H1 (cell line): ENCODE results near the gene TNS1. TPM values are rescaled to one million over a fixed set of nuclear protein-coding genes. Genes with fewer than 3 reads are reported as not detected.

ENCODE experiments used
- CTCF ChIA-PET: fragments of 300-600 bp; sonication (Branson Sonifier 250); formaldehyde crosslinking; loops from one replicate; lab custom pipeline; 2021; ENCODE audit not compliant: partially characterized antibody; lab: Charles Lee
- POLR2A ChIA-PET: fragments of 300-600 bp; sonication (Branson Sonifier 250); formaldehyde crosslinking; loops from one replicate; lab custom pipeline; 2021; ENCODE audit warnings: inconsistent platforms; ENCODE audit not compliant: partially characterized antibody; lab: Charles Lee
- DNase-seq, 2 experiments: peaks; one replicate each; pipeline versions ENCODE4 v3.0.0 to v3.0.0-alpha.2; 2010 to 2022; ENCODE audit warnings: low spot score in 2 of 2, low read depth in 1 of 2, mixed read lengths in 1 of 2
- FAIRE-seq: peaks from 2 replicates; lab custom pipeline; 2011; peaks lifted over from hg19 to GRCh38; lab: Jason Lieb, UNC
- H2AFZ ChIP-seq: 2 replicates; pipeline ENCODE4 v1.8.1; 2012; ENCODE audit warnings: low read length, inconsistent platforms
- H2AK5ac ChIP-seq: 2 replicates; pipeline ENCODE4 v1.6.1; 2013; ENCODE audit warnings: low read depth, low read length
- H2BK120ac ChIP-seq: replicated peaks from 2 replicates; pipeline ENCODE3; 2013; ENCODE audit warnings: low read depth, low read length, inconsistent platforms
- H2BK12ac ChIP-seq: 2 replicates; pipeline ENCODE4 v1.6.1; 2013; ENCODE audit warnings: low read depth, low read length
- H2BK15ac ChIP-seq: 2 replicates; pipeline ENCODE4 v1.6.1; 2013; ENCODE audit warnings: low read length
- H2BK20ac ChIP-seq: 2 replicates; pipeline ENCODE4 v1.6.1; 2013; ENCODE audit warnings: low read length
- H2BK5ac ChIP-seq: 2 replicates; pipeline ENCODE4 v1.6.1; 2013; ENCODE audit warnings: low read depth, low read length
- H3K14ac ChIP-seq: 2 replicates; pipeline ENCODE4 v1.6.1; 2013; ENCODE audit warnings: inconsistent platforms; ENCODE audit not compliant: insufficient read length
- H3K18ac ChIP-seq: 2 replicates; pipeline ENCODE4 v1.6.1; 2013; ENCODE audit warnings: low read length; ENCODE audit errors: extremely low read depth
- H3K23ac ChIP-seq: 2 replicates; pipeline ENCODE4 v1.6.1; 2013; ENCODE audit warnings: inconsistent platforms; ENCODE audit not compliant: insufficient read length
- H3K23me2 ChIP-seq: 2 replicates; pipeline ENCODE4 v1.6.1; 2013; ENCODE audit warnings: low read depth, low read length
- H3K27ac ChIP-seq: 2 replicates; pipeline ENCODE4 v1.6.1; 2011; ENCODE audit warnings: low read depth, low read length, inconsistent platforms
- H3K27me3 ChIP-seq, 4 experiments: replicated peaks in 1 of 4; 1 replicate in 1 of 4; 2 replicates in 3 of 4; pipeline versions ENCODE4 v1.6.1 to v1.8.1; 2011 to 2013; ENCODE audit warnings: low read length in 3 of 4, mild to moderate bottlenecking in 3 of 4, inconsistent platforms in 2 of 4, mixed read lengths in 2 of 4, moderate library complexity in 1 of 4; ENCODE audit not compliant: control insufficient read depth in 3 of 4, insufficient read depth in 3 of 4; ENCODE audit errors: extremely low read depth in 1 of 4
- H3K36me3 ChIP-seq, 4 experiments: 2 replicates each; pipeline versions ENCODE4 v1.6.1 to v1.8.1; 2011 to 2013; ENCODE audit warnings: mild to moderate bottlenecking in 4 of 4, low read length in 3 of 4, moderate library complexity in 2 of 4, control low read depth in 1 of 4, inconsistent platforms in 1 of 4; ENCODE audit not compliant: insufficient read depth in 4 of 4, control insufficient read depth in 2 of 4
- H3K4ac ChIP-seq: replicated peaks from 2 replicates; pipeline ENCODE3; 2013; ENCODE audit warnings: low read length, low read depth, mixed read lengths, inconsistent platforms; ENCODE audit not compliant: insufficient read length
- H3K4me1 ChIP-seq, 4 experiments: replicated peaks in 1 of 4; 1 replicate in 1 of 4; 2 replicates in 3 of 4; pipeline versions ENCODE4 v1.6.1 to v1.8.1; 2011 to 2013; ENCODE audit warnings: low read length in 3 of 4, inconsistent platforms in 2 of 4, mixed read lengths in 1 of 4; ENCODE audit not compliant: insufficient read depth in 4 of 4, control insufficient read depth in 3 of 4
- H3K4me2 ChIP-seq, 2 experiments: 2 replicates each; pipeline versions ENCODE4 v1.6.1 to v1.8.1; 2011 to 2013; ENCODE audit warnings: low read depth in 2 of 2, low read length in 2 of 2, control low read depth in 1 of 2, inconsistent platforms in 1 of 2, mild to moderate bottlenecking in 1 of 2; ENCODE audit not compliant: insufficient read depth in 1 of 2
- H3K4me3 ChIP-seq, 4 experiments: fragments of 200-600, 300-600 bp in 1 of 4; sonication (generic), shearing (Covaris generic), sonication (Bioruptor Twin) in 1 of 4; 2 replicates each; pipeline versions ENCODE4 v1.5.1 to v1.8.1; 2011 to 2016; ENCODE audit warnings: low read length in 4 of 4, low read depth in 3 of 4, control low read depth in 2 of 4, inconsistent platforms in 2 of 4, mild to moderate bottlenecking in 2 of 4, mixed read lengths in 1 of 4, moderate library complexity in 1 of 4; ENCODE audit not compliant: insufficient read depth in 2 of 4; ENCODE audit errors: extremely low read depth in 1 of 4
- H3K56ac ChIP-seq: replicated peaks from 2 replicates; pipeline ENCODE3; 2013; ENCODE audit warnings: low read depth, mild to moderate bottlenecking, mixed read lengths, low read length, inconsistent platforms; ENCODE audit not compliant: insufficient read length
- H3K79me1 ChIP-seq: 2 replicates; pipeline ENCODE4 v1.6.1; 2013; ENCODE audit warnings: low read depth, low read length, control low read depth
- H3K79me2 ChIP-seq, 2 experiments: 2 replicates each; pipeline versions ENCODE4 v1.6.1 to v1.8.1; 2012 to 2013; ENCODE audit warnings: low read length in 2 of 2, mild to moderate bottlenecking in 2 of 2, inconsistent platforms in 1 of 2; ENCODE audit not compliant: insufficient read depth in 2 of 2, control insufficient read depth in 1 of 2
- H3K9ac ChIP-seq, 4 experiments: replicated peaks in 1 of 4; 1 replicate in 1 of 4; 2 replicates in 3 of 4; pipeline versions ENCODE4 v1.6.1 to v1.8.1; 2011 to 2013; ENCODE audit warnings: low read depth in 3 of 4, low read length in 3 of 4, control low read depth in 2 of 4, mild to moderate bottlenecking in 2 of 4, moderate library complexity in 2 of 4, inconsistent platforms in 1 of 4; ENCODE audit errors: extremely low read depth in 1 of 4
- H3K9me3 ChIP-seq, 2 experiments: 2 replicates each; pipeline versions ENCODE4 v1.6.1 to v1.8.1; 2012 to 2013; ENCODE audit warnings: mild to moderate bottlenecking in 2 of 2, moderate library complexity in 2 of 2, control low read depth in 1 of 2, inconsistent platforms in 1 of 2, low read depth in 1 of 2, low read length in 1 of 2, mixed read lengths in 1 of 2; ENCODE audit not compliant: insufficient read depth in 2 of 2
- H4K20me1 ChIP-seq, 2 experiments: replicated peaks in 1 of 2; 2 replicates each; pipeline versions ENCODE3 to v1.8.1; 2011 to 2013; ENCODE audit warnings: inconsistent platforms in 2 of 2, low read length in 2 of 2, mild to moderate bottlenecking in 1 of 2; ENCODE audit not compliant: insufficient read depth in 2 of 2, control insufficient read depth in 1 of 2
- H4K5ac ChIP-seq: 2 replicates; pipeline ENCODE4 v1.6.1; 2013; ENCODE audit warnings: low read length, low read depth, mixed read lengths, inconsistent platforms; ENCODE audit not compliant: insufficient read length
- H4K8ac ChIP-seq: 2 replicates; pipeline ENCODE4 v1.8.0; 2013; ENCODE audit warnings: mild to moderate bottlenecking, moderate library complexity, low read length, inconsistent platforms; ENCODE audit not compliant: insufficient read depth; ENCODE audit errors: extremely low read depth
- H4K91ac ChIP-seq: replicated peaks from 2 replicates; pipeline ENCODE3; 2013; ENCODE audit warnings: low read length, mixed read lengths, inconsistent platforms; ENCODE audit not compliant: insufficient read length
- KDM4A ChIP-seq: IDR thresholded peaks from one replicate; pipeline ENCODE4 v1.7.1; 2012; ENCODE audit warnings: low read depth, mild to moderate bottlenecking, moderate library complexity, low read length, inconsistent platforms; ENCODE audit not compliant: severe bottlenecking
- RNF2 ChIP-seq: fragments of 200-900, 300-1000 bp; sonication (generic); IDR thresholded peaks from 2 replicates; pipeline ENCODE4 v1.7.1; 2016; ENCODE audit warnings: borderline replicate concordance, low read depth, mild to moderate bottlenecking, antibody characterized with exemption, low read length; ENCODE audit not compliant: poor library complexity, severe bottlenecking; ENCODE audit errors: missing control alignments
- WGBS, 2 experiments: shearing (Covaris generic) in 1 of 2; methylation state at CpG; one replicate each; pipeline versions ENCODE4 v1.1.6 to v1.1.7; 2013 to 2015; ENCODE audit warnings: low lambda C conversion rate in 2 of 2, mixed read lengths in 2 of 2, inconsistent platforms in 1 of 2, low coverage in 1 of 2, missing lambda C conversion rate in 1 of 2; ENCODE audit not compliant: insufficient replicate concordance in 2 of 2, insufficient coverage in 1 of 2, insufficient read length in 1 of 2; ENCODE audit errors: extremely low coverage in 1 of 2, missing lambda C conversion rate in 1 of 2; 5-methylcytosine and 5-hydroxymethylcytosine counted together
- polyA plus RNA-seq, 7 experiments: library from polyadenylated mRNA; depleted of rRNA in 3 of 7; stranded (reverse) in 5 of 7; unstranded in 2 of 7; fragments of >200 nt in 5 of 7; fragments of 200-250 nt in 2 of 7; gene quantifications; 1 replicate in 5 of 7; 2 replicates in 1 of 7; 4 replicates in 1 of 7; pipeline versions ENCODE4 v1.2.1 to v1.2.3, GENCODE V29; 2011 to 2013; ENCODE audit warnings: missing spikeins in 2 of 7, mixed read lengths in 2 of 7
- total RNA-seq: library from RNA; stranded (reverse); fragmentation: NEBNext Ultra II Directional; extraction: Animal tissue kit (Norgen Biotek cat#: 25700); gene quantifications from 2 replicates; pipeline ENCODE4 v1.2.1, GENCODE V29; 2021

Gene TNS1
- total and polyA plus RNA-seq, 2 of the 8 experiments (the other 6 are each of a cell fraction or from before 2014, with no cell fraction given): 1.5 to 5.1 TPM

DNA sequence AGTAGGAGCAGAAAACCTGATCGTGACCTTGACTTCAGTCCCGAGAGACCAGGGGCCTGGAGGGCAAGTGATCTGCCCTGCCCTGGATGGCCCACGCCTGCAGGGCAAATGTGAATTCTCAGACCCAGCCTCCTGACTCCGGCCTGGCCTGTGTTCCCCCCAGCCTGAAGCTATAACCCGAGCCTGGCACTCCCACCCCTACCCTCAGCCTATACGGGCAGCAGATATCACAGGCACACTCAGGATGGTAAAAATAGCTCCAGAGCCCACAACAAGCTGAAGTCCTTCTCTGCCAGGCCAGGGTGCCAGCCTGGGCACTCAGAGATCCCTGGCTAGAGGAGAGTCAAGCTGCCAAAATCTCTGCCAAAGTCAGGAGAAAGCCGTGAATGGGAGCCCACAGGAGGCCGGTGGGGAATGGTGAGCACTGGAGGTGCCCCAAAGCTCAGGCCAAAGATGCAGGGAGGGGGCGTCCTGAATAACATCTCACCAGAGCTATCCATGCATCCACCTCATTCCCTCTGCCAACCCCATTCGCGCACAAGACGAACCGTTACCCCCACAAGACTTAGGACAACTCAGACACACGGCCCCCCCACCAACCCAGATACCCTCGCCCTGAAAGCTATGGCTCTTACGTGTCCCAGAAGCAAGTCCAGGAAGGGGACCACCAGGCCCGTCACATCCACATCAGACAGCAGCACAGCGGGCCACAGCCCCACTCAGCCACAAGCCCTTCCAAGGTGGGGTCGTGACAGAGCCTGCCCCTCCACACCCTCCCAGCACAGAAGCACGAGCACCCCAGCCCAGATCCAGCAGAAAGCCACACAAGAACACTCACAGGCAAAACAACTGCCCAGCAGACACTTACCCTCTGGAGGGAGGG is 144.9 kb downstream of the TNS1 start:
- H3K79me2 ChIP-seq: no peaks in the 10 kb centered on the region
- peaks cover 0 to 18% (median 2%) of the 10 kb centered on the region in 4 experiments; a peak in 5 of 7 replicates for H3K4me1 ChIP-seq
- H3K18ac ChIP-seq: no peak overlapping the region
- no peak overlapping the region for H3K4me3 ChIP-seq
- H2AFZ ChIP-seq: no peak overlapping the region
- no peak overlapping the region for H3K4ac ChIP-seq
- no peak overlapping the region for H2BK5ac ChIP-seq
- H3K27me3 ChIP-seq: no peaks in the 10 kb centered on the region
- H2AK5ac ChIP-seq: no peak overlapping the region
- WGBS, 2 experiments: 90% methylated on average over 18 of the region's 20 CpGs; no CpG with 5 or more reads in 1 of the 2 experiments
- no peak overlapping the region for H2BK120ac ChIP-seq
- ChIA-PET CTCF (interaction anchor here (0.6 to 5.5 kb wide), 15 partner anchors 8 to 241 kb away, joined by 3 to 25 read pairs (median 5); no protein-coding TSS in a partner anchor), POLR2A (interaction anchor here (0.6 kb wide), 1 partner anchor 32 kb away, joined by 3 read pairs; no protein-coding TSS in a partner anchor)
- FAIRE-seq (no peak), DNase-seq (no peak)
- no peak overlapping the region for H4K91ac ChIP-seq
- no peak overlapping the region for H2BK20ac ChIP-seq
- H4K5ac ChIP-seq: no peak overlapping the region
- TF ChIP-seq KDM4A: no peak
- no peak for TF ChIP-seq RNF2
- no peak overlapping the region for H3K56ac ChIP-seq
- no peak overlapping the region for H3K9ac ChIP-seq
- no peaks in the 10 kb centered on the region for H3K36me3 ChIP-seq
- H3K79me1 ChIP-seq: no peaks in the 10 kb centered on the region
- no peak overlapping the region for H3K27ac ChIP-seq
- H4K8ac ChIP-seq: no peak overlapping the region
- no peak overlapping the region for H2BK15ac ChIP-seq
- no peak overlapping the region for H3K14ac ChIP-seq
- H2BK12ac ChIP-seq: 0 out of 2 replicates have a peak overlapping the region, but pooled peaks have one; percentile 50
- H3K23me2 ChIP-seq: 0 out of 2 replicates have a peak, but pooled peaks cover under 1% of the 10 kb centered on the region
- no peaks in the 10 kb centered on the region for H4K20me1 ChIP-seq
- H3K4me2 ChIP-seq: no peak overlapping the region
- no peaks in the 10 kb centered on the region for H3K9me3 ChIP-seq
- H3K23ac ChIP-seq: no peak overlapping the region
